K562 (cell line): ENCODE data around the gene CTSZ.

ENCODE experiments used
- CCAR2 ChIP-seq: fragments of 200-400 bp; formaldehyde crosslinking; IDR thresholded peaks from 2 replicates; pipeline ENCODE4 v1.6.1; 2017; ENCODE audit warnings: mild to moderate bottlenecking, low read depth, low read length
- COPS2 ChIP-seq: fragments of 450-650 bp; conservative IDR thresholded peaks from 2 replicates; pipeline ENCODE4 v1.6.1; 2016; ENCODE audit warnings: mild to moderate bottlenecking, moderate library complexity
- CTCF ChIP-seq, 3 experiments: IDR thresholded peaks in 2 of 3; conservative IDR thresholded peaks in 1 of 3; 2 replicates each; pipeline ENCODE4 v1.5.1; 2011 to 2012; ENCODE audit warnings: low read length in 3 of 3, mild to moderate bottlenecking in 3 of 3, control low read depth in 2 of 3, improper control_type of control experiment in 1 of 3, inconsistent platforms in 1 of 3, low read depth in 1 of 3, mixed read lengths in 1 of 3, moderate library complexity in 1 of 3; ENCODE audit not compliant: insufficient read depth in 2 of 3
- E2F8 ChIP-seq: fragments of 450-650 bp; IDR thresholded peaks from 2 replicates; pipeline ENCODE4 v1.7.1; 2018; ENCODE audit warnings: mild to moderate bottlenecking, low read depth; ENCODE audit not compliant: partially characterized antibody
- POLR2A ChIP-seq: fragments of 450-650 bp; conservative IDR thresholded peaks from 2 replicates; pipeline ENCODE4 v1.6.1; 2016
- SMARCA5 ChIP-seq: fragments of 450-650 bp; IDR thresholded peaks from 2 replicates; pipeline ENCODE4 v1.6.1; 2016
- TCF7L2 ChIP-seq: fragments of 150-350 bp; IDR thresholded peaks from 2 replicates; pipeline ENCODE4 v1.6.1; 2016; ENCODE audit warnings: low read depth, mild to moderate bottlenecking, low read length, moderate library complexity
- TRIM28 ChIP-seq: fragments of 450-650 bp; IDR thresholded peaks from 2 replicates; pipeline ENCODE4 v1.6.1; 2017

- TF ChIP-seq SMARCA5 (no peak), CCAR2 (no peak), CTCF (IDR thresholded peaks at IDR 0.05 in 2 of 3, conservative IDR thresholded peaks at IDR 0.05 in 1 of 3; ENCODE audit: insufficient read depth in 2 of 3, low read depth in 1 of 3, low read length in 3 of 3) (no peak), TRIM28 (no peak), TCF7L2 (no peak), POLR2A (no peak), E2F8 (no peak), COPS2 (no peak)
Observed at GRCh38 chr20:59014680-59015389, 7.8 kb upstream of the CTSZ start.
